ENCODE measurements around the gene AZIN2.
A peak's percentile ranks its signal among the peaks of the same experiment; 100 is the strongest.
"Not testable (repeated sequence)": the region's sequence is repeated elsewhere in the genome, so short reads cannot be mapped to it uniquely, and the experiment has no call there.

AZIN2 gene

GRCh38 chr1:33060579-33061083 lies 20.3 kb upstream of the AZIN2 start:
- DNase-seq: no peak

DNA sequence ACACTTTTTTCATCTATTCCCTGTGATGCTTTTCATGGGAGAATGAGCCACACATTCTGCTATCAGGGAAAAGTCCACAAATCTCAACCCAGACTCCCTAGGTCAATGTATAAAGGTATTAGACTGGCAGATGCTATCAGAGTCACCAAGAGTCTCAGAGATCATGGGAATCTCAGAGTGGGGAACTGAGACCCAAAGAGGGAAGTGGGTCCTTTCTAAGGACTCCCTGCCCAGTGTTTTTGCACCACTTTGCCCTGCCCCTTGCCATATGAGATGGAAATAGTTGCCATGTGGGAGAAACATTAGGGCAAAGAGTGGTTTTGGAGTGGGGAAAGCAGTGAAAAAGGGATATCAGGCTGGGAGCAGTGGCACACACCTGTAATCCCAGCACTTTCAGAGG lies 19.1 kb upstream of the AZIN2 start:
- DNase-seq: no peak

DNA sequence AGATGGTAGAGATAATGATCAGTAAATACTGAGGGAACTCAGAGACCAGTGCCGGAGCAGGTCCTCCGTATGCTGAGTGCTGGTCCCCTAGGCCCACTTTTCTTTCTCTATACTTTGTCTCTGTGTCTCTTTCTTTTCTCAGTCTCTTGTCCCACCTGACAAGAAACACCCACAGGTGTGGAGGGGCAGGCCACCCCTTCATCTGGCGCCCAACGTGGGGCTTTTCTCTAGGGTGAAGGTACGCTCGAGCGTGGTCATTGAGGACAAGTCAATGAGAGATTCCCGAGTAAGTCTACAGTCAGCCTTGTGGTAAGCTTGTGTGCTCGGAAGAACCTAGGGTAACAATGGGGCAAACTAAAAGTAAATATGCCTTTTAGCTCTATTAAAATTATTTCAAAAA lies 16.7 kb upstream of the AZIN2 start:
- DNase-seq: not testable (repeated sequence)

DNA sequence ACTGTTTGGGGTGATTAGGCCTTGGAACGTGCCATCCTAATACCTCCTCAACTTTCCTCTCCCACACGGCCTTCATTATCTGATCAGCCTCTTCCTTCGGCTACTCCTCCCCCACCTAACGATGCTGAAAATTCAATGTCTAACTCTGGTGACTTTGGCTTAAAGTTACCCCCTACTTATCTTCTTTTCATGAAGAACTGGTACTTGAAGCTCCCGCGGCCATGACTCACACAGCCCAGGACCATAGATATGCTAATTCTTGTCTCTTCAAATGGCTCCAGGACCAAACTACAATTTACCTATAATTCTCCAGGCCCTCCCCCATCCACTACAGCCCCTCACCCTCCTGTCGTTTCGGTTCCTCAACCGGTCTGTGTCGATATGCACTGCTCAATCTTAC lies 15.7 kb upstream of the AZIN2 start:
- no peak for DNase-seq

GRCh38 chr1:33066477-33066876 lies 14.5 kb upstream of the AZIN2 start:
- not testable (repeated sequence) for DNase-seq

DNA sequence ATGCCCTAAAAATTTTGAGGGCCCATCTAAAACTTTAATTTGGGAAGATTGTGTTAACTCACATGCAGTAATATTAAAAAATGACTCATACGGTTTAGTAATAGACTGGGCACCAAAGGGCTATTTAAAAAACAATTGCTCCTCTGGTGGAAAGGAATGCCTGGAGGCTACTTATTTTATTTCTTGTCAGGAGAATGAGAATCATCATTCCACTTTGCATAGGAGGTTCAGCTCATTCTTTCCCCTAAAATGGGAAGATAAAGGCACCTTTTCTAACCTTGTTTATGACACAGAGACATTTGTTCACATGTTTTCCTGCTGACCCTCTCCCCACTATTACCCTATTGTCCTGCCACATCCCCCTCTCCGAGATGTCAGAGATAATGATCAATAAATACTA lies 12.8 kb upstream of the AZIN2 start:
- not testable (repeated sequence) for DNase-seq

- no peak for DNase-seq
These were observed 10.3 kb upstream of the AZIN2 start for GRCh38 chr1:33070628-33071027.

GRCh38 chr1:33072707-33073106 lies 8.2 kb upstream of the AZIN2 start:
- no peak for DNase-seq

GRCh38 chr1:33074193-33074945 lies 6.6 kb upstream of the AZIN2 start:
- no peak for DNase-seq

- no peak for DNase-seq
These were observed 2.8 kb upstream of the AZIN2 start for GRCh38 chr1:33078030-33078591.

- DNase-seq: no peak
These were observed 580 bp upstream of the AZIN2 start for GRCh38 chr1:33080373-33080772.

DNA sequence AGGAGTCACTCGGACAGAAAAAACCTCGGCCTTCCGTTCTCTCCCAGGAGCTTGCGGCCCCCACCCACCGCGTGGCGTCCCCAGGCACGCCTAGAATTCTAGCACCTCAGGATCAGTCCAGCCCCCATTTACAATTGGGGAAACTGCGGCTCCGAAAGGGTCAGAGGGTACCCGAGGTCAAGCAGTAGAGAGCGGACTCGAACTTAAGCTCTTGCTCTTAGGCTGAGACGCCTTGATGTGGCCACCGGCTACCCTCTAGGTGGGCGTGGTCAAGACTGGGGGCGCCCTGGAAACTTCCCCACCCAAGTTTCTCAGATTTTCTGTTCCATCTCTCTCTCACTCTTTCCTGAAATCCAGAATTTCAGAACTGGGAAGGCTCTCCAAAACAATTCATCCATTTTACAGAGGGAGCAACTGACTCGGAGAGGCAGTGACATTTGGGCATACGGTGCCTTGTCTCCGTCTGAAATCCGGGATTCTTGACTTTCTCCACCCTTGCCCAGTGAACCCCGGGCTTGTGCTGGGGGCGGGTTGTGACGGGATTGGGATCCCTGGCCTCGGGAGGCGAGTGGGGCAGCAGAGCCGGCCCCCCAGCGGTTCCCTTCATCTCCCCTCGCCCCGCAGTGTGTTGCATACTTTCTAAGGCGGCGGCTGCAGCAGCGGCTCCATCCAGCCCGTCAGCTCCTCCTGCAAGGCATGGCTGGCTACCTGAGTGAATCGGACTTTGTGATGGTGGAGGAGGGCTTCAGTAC lies 777 bp downstream of the AZIN2 start:
- DNase-seq: no peak

DNA sequence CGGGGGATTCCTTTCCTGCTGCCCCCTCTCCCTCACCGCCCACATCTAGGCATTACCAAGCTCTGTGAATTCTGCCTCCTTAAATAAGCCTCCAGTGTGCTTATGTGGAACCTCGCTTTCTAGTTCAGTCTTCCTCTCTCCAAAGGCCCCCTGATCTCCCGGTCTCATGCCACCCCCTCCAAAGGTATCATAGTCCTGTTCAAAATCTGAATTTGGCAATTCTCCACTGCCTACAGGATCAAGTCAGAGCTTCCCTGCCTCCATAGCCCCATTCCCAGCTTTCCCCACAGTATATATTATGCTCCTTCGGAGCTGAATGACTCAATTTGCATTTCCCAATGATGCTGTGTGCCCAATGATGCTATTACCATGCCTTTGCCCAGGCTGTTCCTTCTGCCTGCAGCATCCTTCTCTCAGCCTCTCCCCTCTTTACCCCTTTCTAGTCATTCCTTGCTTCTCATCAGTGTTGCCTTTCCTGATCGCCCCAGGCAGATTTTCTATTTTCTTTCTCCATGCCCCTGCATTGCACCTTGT lies 1.7 kb downstream of the AZIN2 start:
- DNase-seq: no peak

DNA sequence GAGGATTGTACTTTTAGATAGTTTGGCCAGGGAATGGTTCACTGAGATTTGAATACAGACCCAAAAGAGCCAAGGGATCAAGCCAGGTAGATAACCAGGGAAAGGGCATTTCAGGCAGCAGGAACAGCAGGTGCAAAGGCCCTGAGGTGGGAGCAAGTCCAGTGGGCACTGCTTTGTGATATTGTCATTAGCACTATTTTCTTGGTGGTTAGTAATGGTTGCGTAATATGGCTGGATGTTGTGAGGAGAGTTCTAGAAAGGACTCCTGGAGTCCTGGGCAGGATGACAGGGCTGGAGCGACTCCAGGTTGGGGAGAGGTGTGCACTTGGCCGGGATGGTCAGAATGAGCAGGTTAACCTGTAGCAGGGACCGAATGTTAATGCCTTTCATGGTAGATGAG lies 4.4 kb downstream of the AZIN2 start:
- DNase-seq: no peak

- DNase-seq: peak in 1 of 2 donors; percentile 37
These were observed 5.5 kb downstream of the AZIN2 start for GRCh38 chr1:33086384-33086850.

DNA sequence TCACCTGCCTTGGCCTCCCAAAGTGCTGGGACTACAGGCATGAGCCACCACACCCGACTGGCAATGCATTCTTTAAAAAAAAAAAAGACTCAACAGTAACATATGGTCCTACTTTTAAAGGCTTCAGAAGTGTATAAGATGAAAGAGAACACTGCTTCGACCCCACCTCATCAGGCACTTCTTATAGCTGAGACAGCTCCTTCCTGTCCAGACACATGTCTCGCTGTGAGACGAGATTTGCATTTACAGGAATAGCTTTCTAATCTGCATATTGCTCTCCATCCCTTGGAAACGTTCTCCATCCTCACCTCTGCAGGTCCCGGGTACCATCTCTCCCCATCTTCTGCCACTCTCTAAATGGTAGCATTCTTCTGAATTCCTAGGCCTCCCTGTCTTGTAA lies 6.7 kb downstream of the AZIN2 start:
- no peak for DNase-seq

GRCh38 chr1:33088119-33088906 lies 7.4 kb downstream of the AZIN2 start:
- DNase-seq: no peak

DNA sequence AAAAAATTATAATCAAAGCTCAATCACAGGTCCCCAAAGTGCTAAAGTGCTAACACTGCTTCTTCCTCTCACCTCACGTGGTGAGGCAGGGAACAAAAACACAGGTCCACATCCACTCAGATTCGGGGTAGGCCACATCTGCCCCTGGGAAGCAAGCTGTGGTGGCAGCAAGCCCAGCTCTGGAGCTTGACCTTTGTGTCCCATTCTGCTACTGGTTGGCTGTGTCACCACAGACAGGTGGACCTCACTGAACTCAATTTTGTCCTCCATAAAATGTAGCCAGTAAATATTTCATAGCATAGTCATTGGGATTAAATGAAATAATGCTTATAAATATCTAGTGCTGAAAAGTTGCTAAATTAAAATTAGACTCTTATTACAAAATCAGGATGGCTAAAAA lies 8.5 kb downstream of the AZIN2 start:
- no peak for DNase-seq

DNA sequence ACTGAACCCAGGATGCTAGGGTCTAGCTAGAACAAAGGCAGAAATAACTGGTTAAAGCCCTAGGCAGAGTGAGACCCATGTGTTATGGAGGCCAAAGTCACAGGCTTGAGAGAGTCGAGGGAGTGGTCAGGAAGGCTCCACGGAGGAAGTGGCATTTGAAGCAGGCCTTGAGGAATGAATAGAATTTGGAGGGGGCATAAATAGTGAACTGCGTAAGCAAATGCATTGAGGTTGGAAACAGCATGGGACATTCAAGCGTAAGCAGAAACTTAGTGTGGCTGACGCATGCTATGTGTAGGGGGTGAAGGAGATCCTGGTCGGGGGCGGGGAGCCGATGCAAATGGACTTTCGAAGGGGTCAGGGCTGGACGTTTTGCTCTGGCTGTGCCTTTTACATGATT lies 11.5 kb downstream of the AZIN2 start:
- DNase-seq: no peak

- no peak for DNase-seq
These were observed 12.1 kb downstream of the AZIN2 start for GRCh38 chr1:33093004-33093403.

- no peak for DNase-seq
These were observed 13.5 kb downstream of the AZIN2 start for GRCh38 chr1:33094486-33094885.

DNA sequence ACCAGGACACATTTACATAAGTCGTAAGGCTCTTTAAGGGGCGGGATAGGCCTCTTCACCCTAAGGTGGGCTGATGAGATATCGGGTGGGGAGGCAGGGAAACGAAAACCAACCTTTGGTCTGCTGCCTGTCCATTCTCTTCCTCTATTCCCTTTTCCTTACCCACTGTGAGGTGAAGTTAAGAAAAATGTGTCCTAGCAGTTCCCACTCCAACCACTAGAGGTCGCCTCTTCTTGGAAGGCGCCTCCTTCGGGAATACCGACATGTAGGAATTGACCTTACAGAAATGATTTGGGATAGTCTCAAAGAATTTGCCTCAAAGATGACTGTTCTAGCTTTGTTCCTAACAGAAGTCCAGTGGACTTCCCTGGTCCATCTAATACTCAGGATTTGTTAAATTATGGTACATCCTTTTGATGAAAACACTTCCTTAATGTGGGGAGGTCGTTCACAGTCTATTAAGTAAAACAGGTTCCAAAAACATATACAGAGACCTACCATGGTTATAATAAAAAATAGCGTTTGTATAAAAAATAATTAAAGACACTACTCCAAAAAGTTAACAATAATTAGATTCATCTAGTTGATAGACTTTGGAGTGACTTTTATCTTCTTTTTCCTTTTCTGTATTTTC lies 14.1 kb downstream of the AZIN2 start:
- peak in 1 of 2 donors; percentile 31 for DNase-seq
